DND-41 (cell line): ENCODE measurements around the gene ATP6V1G3.

Experiments used
- CTCF ChIP-seq: IDR thresholded peaks from 2 replicates; pipeline ENCODE4 v1.5.1; 2012; ENCODE audit warnings: borderline replicate concordance, low read length, moderate library complexity, mild to moderate bottlenecking; ENCODE audit not compliant: poor library complexity, severe bottlenecking; ENCODE audit errors: extremely low read depth
- EZH2 ChIP-seq: IDR thresholded peaks from 3 replicates; pipeline ENCODE4 v1.6.1; 2012; ENCODE audit warnings: borderline replicate concordance, low read depth, mild to moderate bottlenecking, moderate library complexity, low read length, inconsistent platforms; ENCODE audit not compliant: severe bottlenecking

DNA sequence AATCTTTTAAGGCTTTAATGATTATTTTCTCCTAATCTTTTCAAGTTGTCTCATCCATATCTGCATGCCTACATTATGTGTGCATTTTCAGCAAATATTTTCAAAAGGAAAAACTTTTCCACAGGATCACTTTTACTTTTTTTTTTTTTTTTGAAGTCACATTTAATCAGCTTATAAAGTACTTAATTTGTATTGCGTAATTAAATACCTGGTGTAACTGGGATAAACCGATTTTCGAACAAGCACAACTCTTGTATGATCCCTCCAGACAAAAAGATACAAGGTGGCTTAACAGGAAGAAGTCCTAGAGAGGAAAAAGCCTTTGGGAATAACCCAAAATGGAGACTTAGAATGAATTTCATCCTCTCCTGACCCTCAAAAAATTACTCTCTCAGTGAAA lies 1.3 kb upstream of the ATP6V1G3 start:
- TF ChIP-seq CTCF: no peak
- TF ChIP-seq EZH2: no peak
